ENCODE measurements around the gene TMEM217. TPM values are rescaled to one million over a fixed set of nuclear protein-coding genes. Genes with fewer than 3 reads are reported as not detected.

The TMEM217 gene
- total and polyA plus RNA-seq, 2 experiments from 2014 or later: 0.87 to 2.1 TPM

GRCh38 chr6:37170273-37171200, 87.4 kb downstream of the TMEM217 start:
- DNase-seq (ENCODE audit: low spot score): peak; percentile 80

GRCh38 chr6:37169496-37170272, 88.3 kb downstream of the TMEM217 start, which contains the start of gene PIM1:
Gene PIM1 (plus strand): TSS chr6:37170152. CDS start chr6:37170576, 424 bp downstream.
- Histone ChIP-seq H2AFZ (peak within 1 kb of the TSS; percentile 39), H3K27me3 (no peaks in the 10 kb centered on the region), H3K9me3 (ENCODE audit: low read depth) (no peaks in the 10 kb centered on the region), H4K20me1 (ENCODE audit: insufficient read depth, poor library complexity, severe bottlenecking) (peaks cover 26% of the 10 kb centered on the region), H3K4me3 (peak within 1 kb of the TSS; percentile 97), H3K9me2 (replicated peaks; ENCODE audit: insufficient read depth) (no peaks in the 10 kb centered on the region), H3K4me1 (ENCODE audit: insufficient read depth) (peaks cover 11% of the 10 kb centered on the region), H3K4me2 (peak within 1 kb of the TSS; percentile 84), H3K36me3 (replicated peaks; ENCODE audit: insufficient read depth, low read depth) (no peaks in the 10 kb centered on the region), H3K79me2 (peaks cover 29% of the 10 kb centered on the region), H3K27ac (peak within 1 kb of the TSS; percentile 97)
- WGBS (ENCODE audit: low lambda C conversion rate, missing lambda C conversion rate): under 1% methylated on average over 30 of the region's 90 CpGs
- TF ChIP-seq EZH2 (IDR thresholded peaks at IDR 0.05; ENCODE audit: borderline replicate concordance) (no peak), CTCF (IDR thresholded peaks at IDR 0.05; ENCODE audit: poor library complexity) (no peak), EZH2phosphoT487 (IDR thresholded peaks at IDR 0.05; ENCODE audit: low read depth, severe bottlenecking, unreplicated experiment) (no peak)
- DNase-seq (ENCODE audit: low spot score): peak; percentile 100

More at GRCh38 chr6:37170273-37171200, 87.4 kb downstream of the TMEM217 start:
- Histone ChIP-seq H3K4me3 (peak overlapping the region; percentile 97), H3K27ac (peak overlapping the region; percentile 97), H3K9me2 (replicated peaks; ENCODE audit: insufficient read depth) (no peaks in the 10 kb centered on the region), H3K9me3 (ENCODE audit: low read depth) (no peaks in the 10 kb centered on the region), H3K27me3 (no peaks in the 10 kb centered on the region), H4K20me1 (ENCODE audit: insufficient read depth, poor library complexity, severe bottlenecking) (peaks cover 26% of the 10 kb centered on the region), H2AFZ (peak overlapping the region; percentile 39), H3K4me1 (ENCODE audit: insufficient read depth) (peaks cover 11% of the 10 kb centered on the region), H3K79me2 (peaks cover 29% of the 10 kb centered on the region), H3K4me2 (peak overlapping the region; percentile 84), H3K36me3 (replicated peaks; ENCODE audit: insufficient read depth, low read depth) (peaks cover 4% of the 10 kb centered on the region)
- TF ChIP-seq EZH2phosphoT487 (IDR thresholded peaks at IDR 0.05; ENCODE audit: low read depth, severe bottlenecking, unreplicated experiment) (no peak), CTCF (IDR thresholded peaks at IDR 0.05; ENCODE audit: poor library complexity) (peak; percentile 22)
- under 1% methylated on average over 53 of the region's 92 CpGs for WGBS (ENCODE audit: low lambda C conversion rate, missing lambda C conversion rate)

- no peak for DNase-seq (ENCODE audit: low spot score)
- H3K79me2 ChIP-seq: peaks cover 29% of the 10 kb centered on the region
- peaks cover 11% of the 10 kb centered on the region for H3K4me1 ChIP-seq (ENCODE audit: insufficient read depth)
- H3K9me2 ChIP-seq (replicated peaks; ENCODE audit: insufficient read depth): no peaks in the 10 kb centered on the region
- H3K4me3 ChIP-seq: peak overlapping the region; percentile 13
- H3K36me3 ChIP-seq (replicated peaks; ENCODE audit: insufficient read depth, low read depth): no peaks in the 10 kb centered on the region
- peak overlapping the region; percentile 78 for H3K4me2 ChIP-seq
- TF ChIP-seq EZH2 (IDR thresholded peaks at IDR 0.05; ENCODE audit: borderline replicate concordance) (no peak), EZH2phosphoT487 (IDR thresholded peaks at IDR 0.05; ENCODE audit: low read depth, severe bottlenecking, unreplicated experiment) (no peak), CTCF (IDR thresholded peaks at IDR 0.05; ENCODE audit: poor library complexity) (no peak)
- no peaks in the 10 kb centered on the region for H3K9me3 ChIP-seq (ENCODE audit: low read depth)
- H3K27me3 ChIP-seq: no peaks in the 10 kb centered on the region
- H2AFZ ChIP-seq: peak overlapping the region; percentile 38
- H4K20me1 ChIP-seq (ENCODE audit: insufficient read depth, poor library complexity, severe bottlenecking): peaks cover 23% of the 10 kb centered on the region
- peak overlapping the region; percentile 97 for H3K27ac ChIP-seq
- 7% methylated on average over 15 of the region's 29 CpGs for WGBS (ENCODE audit: low lambda C conversion rate, missing lambda C conversion rate)
Measured at GRCh38 chr6:37168811-37169495, 89.0 kb downstream of the TMEM217 start.

All from hepatocyte (in vitro differentiated cells).